Left forelimb (tissue), 1 donor: ENCODE measurements around the gene NEU4.
"Not testable (repeated sequence)": the region's sequence is repeated elsewhere in the genome, so short reads cannot be mapped to it uniquely, and the experiment has no call there.

Source experiments
- DNase-seq: peaks from one replicate; pipeline ENCODE4 v3.0.0-alpha.2; 2018; ENCODE audit warnings: low spot score

Gene NEU4, protein sequence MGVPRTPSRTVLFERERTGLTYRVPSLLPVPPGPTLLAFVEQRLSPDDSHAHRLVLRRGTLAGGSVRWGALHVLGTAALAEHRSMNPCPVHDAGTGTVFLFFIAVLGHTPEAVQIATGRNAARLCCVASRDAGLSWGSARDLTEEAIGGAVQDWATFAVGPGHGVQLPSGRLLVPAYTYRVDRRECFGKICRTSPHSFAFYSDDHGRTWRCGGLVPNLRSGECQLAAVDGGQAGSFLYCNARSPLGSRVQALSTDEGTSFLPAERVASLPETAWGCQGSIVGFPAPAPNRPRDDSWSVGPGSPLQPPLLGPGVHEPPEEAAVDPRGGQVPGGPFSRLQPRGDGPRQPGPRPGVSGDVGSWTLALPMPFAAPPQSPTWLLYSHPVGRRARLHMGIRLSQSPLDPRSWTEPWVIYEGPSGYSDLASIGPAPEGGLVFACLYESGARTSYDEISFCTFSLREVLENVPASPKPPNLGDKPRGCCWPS

DNA sequence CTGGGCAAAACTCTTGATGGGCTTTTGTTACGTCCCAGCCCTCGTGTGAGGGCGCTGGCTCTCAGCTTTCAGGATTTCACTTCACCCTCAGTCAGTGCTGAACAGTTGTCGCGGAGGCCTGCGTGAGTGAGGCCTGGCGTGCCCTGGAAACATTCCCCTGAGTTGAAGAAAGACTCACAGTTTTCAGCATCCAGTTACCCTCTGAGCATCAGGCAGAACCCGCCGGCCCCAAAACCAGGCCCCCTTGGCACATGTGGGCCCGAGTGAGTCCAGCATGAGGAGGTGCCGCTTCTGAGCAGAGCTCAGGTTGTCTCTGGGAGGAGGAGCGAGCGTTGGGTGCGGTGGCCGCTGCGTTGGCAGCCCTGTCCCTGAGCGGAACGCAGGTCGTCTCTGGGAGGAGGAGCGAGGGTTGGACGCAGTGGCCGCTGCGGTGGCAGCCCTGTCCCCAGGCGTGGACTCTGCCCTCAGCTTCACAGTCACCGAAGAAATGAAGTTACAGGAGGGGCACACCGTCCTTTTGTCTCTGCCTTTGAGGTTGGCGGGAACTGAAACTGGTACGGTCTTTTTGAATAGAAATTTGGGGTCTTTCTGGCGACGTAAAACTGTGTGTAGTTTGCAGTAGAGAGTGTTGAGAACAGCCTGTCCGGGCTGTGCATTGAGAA, at the start of gene NEU4:
TSS of gene NEU4 (plus strand) at position 473 of the 662 bp plus-strand sequence. CDS start 5,292 bp downstream, outside the sequence.
- DNase-seq: no peak

DNA sequence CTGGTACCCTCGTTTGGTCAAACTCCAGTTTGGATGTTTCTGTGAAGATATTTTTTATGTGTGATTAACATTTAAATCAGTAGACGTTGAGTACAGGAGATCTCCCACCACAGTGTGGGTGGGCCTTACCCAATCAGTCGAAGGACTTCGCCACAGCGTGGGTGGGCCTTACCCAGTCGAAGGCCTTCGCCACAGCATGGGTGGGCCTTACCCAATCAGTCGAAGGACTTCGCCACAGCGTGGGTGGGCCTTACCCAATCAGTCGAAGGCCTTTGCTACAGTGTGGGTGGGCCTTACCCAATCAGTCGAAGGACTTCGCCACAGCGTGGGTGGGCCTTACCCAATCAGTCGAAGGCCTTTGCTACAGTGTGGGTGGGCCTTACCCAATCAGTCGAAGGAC, 49.1 kb upstream of the NEU4 start:
- DNase-seq: not testable (repeated sequence)

DNA sequence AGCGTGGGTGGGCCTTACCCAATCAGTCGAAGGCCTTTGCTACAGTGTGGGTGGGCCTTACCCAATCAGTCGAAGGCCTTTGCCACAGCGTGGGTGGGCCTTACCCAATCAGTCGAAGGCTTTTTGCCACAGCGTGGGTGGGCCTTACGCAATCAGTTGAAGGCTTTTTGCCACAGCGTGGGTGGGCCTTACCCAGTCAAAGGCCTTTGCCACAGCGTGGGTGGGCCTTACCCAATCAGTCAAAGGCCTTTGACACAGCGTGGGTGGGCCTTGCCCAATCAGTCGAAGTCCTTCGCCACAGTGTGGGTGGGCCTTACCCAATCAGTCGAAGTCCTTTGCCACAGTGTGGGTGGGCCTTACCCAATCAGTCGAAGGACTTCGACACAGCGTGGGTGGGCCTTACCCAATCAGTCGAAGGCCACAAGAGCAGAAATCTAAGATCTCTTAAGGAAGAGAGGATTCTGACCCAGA, 48.7 kb upstream of the NEU4 start:
- peak; percentile 48 for DNase-seq

DNA sequence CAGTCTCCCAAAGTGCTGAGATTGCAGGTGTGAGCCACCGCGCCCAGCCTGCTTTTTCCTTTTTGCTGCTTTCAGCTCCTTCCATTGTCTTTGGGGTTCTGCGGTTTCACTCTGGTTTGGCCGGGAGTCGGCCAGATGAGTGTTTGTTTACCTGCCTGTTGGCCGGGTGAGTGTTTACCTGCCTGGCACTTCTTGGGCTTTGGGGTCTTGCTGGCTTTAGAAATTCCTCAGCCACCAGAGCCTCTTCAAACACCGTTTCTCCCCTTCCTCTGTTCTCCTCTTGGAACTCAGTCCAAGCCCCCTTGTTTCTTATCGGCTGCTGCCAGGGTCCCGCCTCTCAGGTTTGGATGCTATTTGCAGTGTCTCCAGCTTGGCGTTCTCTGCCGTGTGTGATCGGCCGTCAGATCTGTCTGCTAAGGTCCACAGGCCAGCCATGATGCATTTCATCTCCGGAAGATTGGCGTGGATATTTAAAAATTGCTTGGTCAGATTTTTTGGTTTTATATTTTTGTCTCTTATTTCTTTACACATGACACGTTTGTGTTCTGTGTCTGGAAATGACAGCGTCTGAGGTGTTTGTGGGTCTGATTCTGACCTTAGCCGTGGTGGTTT, 46.6 kb upstream of the NEU4 start:
- DNase-seq: peak; percentile 40

DNA sequence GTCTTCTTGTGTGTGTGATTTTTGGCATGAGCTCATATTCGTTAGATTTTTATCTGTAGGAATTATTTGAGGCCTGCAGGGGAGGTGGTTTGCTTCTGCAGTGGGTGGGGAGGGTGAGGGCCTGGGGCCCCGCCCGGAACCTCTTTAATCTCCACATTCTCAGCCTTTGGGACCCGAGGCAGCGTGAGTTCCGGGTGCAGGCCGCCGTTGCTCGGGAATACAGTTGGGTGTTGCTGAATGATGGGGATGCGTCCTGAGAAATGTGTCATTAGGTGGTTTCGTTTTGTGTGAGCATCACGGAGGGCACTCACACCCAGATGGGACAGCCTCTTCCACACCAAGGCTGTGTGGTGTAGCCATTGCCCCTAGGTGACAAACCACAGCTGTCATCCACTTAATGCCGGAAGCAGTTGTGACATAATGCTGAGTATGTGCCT, 46.0 kb upstream of the NEU4 start:
- peak; percentile 61 for DNase-seq

DNA sequence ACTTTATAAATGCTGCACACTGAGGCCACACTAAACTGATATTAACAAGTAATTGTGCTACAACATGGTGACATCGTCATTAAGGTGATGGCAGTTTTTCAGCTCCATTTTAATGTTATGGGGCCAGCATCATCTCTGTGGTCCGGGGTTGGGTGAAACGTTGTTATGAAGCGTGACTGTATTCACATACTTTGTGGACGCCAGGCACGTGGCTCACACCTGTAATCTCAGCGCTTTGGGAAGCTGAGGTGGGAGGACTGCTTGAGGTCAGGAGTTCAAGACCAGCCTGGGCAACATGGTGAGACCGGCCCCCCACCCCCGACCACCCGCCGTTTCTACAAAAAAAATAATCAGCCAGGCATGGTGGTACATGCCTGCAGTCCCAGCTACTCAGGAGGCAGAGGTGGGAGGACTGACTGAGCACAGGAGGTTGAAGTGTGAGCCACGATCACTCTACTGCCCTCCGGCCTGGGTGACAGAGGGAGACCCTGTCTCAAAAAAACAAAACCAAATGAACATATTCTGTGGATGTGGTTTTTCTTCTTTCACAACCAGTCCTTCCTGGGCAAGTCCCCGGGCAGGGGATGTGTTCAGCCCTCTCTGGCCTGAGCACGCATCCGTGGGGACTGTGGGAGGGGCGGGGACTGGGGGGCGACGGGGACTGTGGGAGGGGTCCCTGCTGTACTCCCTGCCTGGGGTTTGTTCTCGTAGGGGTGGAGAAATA, 45.3 kb upstream of the NEU4 start:
- DNase-seq: no peak

DNA sequence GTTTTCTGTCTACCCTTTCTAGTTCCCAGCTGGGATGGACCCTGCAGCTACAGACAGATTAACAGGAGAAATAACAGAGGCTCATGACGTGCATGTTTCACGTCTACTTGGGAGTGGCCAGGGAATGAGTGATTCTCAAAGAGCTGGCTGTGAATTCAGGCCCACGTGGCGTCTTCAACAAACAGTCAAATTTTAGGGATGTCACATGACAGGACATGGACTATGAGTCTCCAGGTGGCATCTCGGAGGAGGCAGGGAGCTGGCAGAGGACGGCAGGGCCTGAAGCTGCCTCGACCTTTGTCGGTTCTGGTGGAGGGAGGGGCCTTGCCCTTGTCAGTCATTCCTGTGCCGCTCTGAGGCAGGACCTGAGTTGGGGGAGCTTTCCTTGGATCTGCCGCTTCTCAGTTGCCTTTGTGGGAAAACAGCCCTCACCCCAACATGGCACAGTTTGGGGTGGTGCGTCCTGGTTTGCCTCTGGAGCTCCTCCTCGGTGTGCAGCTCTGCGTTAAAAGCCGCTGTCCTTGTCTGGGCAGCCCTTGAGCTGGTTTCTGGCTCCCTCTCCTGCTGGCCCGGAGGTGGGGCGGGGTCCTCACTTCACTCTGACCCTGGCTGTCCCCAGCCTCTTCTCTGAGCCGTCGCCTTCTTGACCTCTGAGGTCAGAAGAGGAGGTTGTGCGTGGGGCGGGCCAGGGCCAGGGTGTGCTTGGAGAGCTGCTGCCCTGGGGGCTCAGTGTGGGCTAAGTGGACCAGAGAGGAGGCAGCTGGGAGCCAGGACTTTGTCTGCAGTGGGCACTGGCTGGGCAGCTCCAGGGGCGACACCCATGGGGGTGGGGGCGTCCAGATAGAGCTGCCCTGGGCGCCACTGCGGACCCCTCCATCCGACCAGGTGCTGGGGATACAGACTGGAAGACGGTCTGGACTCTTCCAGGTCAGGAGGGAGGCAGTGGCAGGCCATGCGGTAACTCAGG, 44.4 kb upstream of the NEU4 start:
- no peak for DNase-seq

DNA sequence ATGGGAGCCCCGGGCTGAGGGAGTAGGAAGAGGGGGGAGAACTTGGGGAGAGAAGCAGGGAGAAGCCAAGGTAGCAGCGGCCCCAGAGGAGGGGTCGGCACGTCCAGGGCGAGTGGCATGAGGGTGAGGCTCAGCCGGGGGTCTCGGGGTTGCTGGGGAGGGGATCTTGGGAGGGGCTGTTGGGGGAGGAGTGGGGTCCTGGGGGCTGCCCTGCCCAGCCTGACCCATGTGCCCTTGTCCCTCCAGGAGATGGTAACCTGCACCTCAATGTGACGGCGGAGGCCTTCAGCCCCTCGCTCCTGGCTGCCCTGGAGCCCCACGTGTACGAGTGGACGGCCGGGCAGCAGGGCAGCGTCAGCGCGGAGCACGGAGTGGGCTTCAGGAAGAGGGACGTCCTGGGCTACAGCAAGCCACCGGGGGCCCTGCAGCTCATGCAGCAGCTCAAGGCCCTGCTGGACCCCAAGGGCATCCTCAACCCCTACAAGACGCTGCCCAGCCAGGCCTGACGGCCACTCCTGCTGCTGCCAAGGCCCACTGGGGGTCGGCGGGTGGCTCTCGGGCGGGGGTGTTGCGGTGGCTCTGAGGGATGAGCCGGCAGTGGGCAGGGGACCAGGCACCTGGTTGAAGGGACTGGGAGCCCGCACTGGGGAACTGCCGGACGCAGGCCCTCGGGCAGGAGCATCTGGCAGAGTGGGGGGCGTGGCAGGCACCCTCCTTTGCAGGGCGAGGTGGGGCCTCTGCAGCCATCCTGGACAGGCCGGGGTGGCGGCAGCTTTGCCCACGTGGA, 41.3 kb upstream of the NEU4 start:
- no peak for DNase-seq

DNA sequence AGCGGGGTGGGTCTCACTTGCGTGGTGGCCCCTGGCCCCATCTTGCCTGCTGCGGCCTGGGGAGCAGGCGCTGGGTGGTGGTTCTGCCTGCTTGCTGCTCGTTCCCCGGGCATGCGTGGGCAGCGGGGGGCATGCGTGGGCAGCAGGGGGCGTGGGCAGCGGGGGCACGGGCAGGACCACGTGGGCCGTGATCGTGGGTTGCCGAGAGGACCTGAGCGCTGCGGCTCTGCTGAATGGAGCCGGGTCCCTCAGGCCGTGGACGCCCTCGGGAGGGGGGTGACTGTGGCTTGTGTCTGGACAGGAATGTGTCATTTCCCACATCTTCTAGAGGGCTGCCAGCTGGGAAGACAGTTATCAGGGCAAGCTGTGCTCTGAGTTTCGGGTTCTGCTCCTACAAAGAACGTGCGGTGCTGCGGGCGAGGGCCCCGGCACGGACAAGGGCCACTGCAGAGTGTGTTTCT, 40.7 kb upstream of the NEU4 start:
- no peak for DNase-seq

DNA sequence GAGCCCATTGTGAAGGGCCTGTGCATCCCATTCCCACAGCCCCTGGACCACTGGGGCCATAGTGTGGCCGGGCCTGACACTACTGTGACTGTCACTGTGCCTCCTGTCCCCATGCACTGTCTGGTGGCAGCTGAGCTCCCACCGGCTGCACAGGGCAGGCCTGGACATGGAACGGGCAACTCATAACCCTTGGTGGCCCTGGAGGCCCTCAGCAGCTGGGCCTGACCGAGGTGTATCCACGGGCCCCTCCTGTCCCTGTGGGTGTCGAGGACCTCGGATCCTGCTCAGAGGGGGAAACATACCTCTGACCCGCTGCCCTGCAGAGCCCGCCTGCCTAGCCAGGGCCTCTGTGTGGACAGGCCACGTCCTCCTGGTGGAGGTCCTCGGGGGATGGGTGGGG, 40.1 kb upstream of the NEU4 start:
- no peak for DNase-seq

DNA sequence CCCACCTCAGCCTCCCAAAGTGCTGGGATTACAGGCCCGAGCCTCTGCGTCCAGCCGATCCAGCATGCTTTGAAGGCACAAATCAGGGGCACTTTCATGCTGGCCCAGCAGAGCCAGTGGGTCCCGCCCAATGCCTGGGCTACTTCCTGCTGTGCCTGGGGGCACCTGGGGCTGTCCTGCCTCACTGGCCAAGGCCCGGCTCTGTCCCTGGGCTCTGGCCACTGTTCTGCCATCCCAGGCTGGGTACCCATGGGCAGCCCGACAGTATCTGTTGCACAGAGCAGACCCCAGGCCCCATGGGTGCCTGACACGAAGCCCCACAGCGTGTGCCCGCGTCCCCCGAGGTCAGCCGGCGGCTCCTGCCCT, 39.2 kb upstream of the NEU4 start:
- DNase-seq: no peak

DNA sequence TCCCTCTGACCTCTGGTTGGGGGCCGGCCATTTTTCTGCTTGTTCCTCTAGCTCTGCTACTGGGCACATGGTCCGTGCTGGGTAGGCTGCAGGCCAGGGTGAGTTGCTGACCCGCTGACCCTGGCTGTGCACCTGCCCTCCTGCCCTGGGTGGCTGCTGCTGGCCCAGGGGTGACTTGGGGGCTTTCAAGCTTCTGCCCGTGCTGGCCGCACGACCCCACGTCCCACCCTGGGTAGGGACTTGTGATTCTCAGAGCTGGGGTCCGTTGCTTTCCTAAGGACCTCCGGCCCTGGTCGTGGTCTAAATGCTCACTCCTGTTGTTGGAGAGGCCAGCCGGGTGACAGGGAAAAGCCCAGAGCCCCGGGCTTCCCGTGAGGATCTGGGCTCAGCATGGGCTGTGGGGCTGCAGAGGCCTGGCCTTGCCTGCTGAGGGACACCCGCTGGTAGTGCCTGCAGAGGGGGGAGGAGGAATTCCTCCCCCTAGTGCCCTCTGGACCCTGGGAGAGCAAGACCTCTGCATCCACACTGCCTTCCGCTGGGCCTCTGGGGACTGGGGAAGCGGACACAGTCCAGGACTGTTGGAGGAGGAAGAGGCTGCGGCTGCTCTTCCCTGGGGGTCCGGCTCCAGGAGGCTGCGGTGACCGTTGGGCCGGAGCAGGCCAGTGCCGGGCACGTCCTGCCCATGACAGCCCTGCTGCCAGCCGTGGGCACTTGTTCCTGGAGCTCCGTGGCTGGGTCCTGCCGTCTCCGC, 38.6 kb upstream of the NEU4 start:
- no peak for DNase-seq

DNA sequence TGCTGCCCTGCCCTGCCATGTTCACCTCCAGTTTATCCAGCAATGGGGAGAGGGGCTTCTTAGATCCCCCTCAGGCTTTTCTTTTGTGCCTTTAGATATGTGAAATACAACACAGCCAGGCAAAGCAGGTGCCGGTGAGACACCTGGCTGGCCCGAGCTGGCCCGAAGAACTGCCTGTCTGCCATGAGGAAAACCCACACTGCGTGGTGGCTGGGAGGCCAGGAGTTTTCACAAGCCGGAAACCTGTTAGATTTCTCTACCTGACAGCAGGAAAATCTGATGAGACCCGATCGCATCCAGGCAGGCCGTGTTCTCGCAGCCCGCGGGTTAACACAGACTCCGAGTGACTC, 38.1 kb upstream of the NEU4 start:
- DNase-seq: no peak

DNA sequence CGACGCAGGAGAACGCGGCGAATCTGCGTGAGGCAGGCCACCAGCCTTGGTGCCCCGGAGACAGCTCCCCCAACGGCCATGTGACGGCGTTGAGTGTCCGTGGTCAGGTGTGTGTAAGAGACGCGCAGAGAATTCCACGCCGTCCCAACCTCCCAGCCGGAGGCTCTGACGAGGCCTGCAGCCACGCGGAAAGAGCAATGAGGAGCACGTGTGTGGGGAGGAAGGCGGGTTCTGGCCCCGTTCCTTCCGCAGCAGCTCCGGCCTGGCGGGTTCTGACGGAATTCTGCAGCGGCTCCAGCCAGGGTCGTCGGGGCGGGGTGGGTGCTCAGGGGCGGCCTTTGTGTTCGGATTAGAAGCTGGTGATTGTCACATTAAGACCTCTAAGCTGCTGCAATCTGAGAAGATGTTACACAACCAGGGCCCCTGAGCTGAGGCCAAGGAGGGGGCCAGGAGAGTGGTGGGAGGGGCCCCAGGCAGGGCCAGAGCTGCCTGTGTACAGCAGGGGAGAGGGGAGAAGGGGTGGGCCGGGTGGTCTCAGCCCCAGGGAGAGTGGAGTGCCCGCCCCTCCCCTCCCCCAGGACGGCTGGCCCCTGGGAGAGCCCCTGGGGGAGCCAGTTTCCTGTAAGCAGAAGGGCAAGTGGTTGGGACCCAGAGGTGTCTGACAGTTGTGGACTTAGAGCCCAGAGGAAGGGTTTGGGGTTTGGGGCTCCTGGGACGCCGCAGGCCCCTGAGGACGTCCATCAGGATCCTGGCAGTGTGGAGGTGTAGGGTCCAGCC, 37.5 kb upstream of the NEU4 start:
- no peak for DNase-seq

DNA sequence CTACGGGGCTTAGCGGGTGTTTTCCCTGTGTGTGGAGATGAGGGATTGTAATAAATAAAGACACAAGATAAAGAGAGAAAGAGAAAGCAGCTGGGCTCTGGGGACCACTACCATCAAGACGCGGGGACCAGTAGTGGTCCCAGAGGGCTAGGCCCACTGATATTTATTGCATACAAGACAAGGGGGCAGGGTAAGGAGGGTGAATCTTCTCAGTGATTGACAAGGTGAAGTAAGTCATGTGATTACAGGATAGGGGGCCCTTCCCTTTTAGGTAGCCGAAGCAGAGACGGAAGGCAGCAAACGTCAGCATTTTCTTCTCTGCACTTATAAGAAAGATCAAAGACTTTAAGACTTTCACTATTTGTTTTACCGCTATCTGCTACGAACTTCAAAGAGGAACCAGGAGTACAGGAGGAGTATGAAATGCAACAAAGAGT, 36.9 kb upstream of the NEU4 start:
- DNase-seq: no peak

DNA sequence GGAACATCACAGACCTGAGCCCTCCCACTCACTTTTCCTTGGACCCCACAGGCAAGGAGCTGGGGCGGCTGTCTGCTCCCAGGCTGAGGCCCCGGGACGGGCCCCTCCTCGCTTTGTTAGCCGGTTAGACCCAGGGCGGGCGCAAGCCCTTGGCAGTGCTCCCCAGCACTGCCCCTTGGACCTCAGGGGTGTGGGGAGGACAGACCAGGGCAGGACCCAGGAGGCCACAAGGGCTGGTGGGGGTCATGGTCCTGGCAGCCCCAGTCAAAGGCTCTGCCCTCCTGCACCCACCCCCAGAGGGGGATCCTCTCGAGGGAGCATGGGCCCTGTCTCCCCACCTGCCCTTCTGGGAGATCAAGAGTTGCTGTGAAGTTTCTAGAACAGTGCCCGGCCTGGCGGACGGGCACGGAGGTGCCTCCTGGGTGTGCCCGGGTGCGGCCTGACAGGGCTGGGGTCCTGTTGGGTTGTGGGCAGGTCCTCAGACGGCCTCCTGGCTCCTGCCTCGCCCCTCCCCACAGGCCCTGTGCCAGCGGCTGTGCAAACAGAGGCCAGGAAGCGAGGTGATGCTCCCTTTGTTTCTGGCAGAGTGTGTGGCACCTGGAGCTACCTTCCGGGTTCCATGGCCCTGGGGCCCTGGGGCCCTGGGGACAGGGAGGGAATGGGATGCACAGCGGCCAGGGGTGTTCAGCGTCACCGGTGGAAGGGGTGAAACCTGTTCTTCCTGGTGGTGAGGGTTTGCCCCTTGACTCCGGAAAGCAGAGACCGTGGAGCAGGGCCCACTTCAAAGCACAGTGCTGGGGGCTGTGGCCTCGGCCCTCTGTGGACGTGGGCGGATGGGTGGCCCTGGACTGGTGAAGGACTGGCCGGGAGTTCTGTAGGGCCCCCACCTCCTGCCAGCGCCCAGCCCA, 35.2 kb upstream of the NEU4 start:
- DNase-seq: no peak

DNA sequence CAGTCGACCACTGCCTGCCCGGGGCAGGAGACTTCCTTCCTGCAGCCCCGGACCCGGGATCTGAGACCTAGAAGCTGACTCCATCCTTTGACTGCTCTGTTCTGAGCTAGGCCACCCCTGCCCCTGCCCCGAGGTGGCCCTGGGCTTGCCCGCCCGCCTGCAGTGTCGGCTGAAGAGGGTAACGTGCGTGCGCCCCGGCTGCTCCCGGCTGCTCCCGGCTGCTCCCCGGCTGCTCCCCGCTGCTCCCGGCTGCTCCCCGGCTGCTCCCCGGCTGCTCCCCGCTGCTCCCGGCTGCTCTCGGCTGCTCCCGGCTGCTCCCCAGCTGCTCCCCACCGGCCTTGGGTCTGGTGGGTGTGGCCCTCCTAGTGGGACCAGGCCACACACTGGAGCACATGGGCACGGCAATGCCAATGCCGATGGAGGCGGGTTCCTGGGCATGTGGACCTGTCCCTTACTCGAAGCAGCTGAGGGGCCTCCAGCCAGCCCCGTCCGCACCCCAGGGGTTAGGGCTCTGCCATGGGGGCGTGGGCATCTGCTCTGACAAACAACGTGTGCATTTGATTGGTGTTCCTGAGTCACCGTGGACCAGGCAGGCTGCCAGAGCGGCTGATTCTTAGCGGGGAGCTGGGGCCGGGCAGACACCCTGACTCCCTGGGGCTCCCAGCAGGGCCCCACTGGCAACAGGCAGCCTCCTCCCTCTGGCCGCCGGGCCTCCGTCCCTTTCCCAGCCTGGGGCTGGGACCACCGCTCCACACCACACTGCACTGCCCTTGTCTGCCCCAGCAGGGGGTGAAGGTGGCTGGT, 34.4 kb upstream of the NEU4 start:
- DNase-seq: no peak
